Smooth muscle cell of the pulmonary artery (primary cell): ENCODE data around the gene OR5H2. TPM values are rescaled to one million over a fixed set of nuclear protein-coding genes. Genes with fewer than 3 reads are reported as not detected.

ENCODE experiments used
- total RNA-seq: library from RNA; depleted of rRNA; stranded (reverse); fragments of >200 nt; gene quantifications from 2 replicates; pipeline ENCODE4 v1.2.3, GENCODE V29; 2014

Gene OR5H2
- not detected in 2 replicates for total RNA-seq

DNA sequence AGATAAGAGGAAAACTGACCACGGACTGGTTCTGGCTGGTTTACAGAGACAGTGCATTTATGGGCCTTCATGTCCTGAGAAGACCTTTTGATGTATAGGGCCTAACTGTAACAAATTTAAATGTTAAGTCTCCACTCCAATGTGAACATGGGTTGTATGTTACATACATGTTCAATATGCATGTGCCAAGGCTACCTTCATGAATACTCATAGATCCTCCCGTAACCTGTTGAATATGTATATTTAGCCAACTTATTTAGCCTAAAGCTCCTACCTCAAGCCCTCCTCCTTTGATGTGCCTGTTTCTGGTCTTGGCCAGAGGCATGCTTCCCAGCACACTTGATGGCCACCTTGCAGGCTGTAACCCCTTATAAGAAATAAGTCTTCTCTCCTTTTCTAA is at the start of gene OR5H2:
TSS of gene OR5H2 (plus strand) at position 301 of the 400 bp plus-strand sequence. CDS start 398 bp downstream, outside the sequence.

DNA sequence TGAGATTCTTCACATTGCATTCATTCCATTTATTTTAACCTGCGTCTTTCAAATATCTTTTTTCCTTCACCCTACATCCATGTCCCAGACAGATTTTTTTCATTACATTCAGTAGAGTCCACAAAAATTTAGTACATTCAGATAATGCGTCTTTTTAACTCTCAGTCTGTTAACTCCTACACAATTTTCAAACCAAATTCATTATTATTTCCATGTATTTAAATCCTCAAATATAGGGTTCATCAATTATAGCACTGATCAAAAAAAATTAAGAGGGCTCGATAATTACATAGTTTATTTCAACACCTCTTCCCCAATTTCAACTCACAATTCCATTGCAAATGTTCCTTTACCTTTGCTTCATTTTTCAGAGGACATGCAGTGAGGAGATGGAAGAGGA is 18.4 kb upstream of the OR5H2 start, which contains the start of gene OR5H6:
TSS of gene OR5H6 (plus strand) at position 301 of the 400 bp plus-strand sequence. CDS start at position 390, 89 bp downstream.

Other genes with a start within 250 kb of the OR5H2 start
- not detected in 2 replicates for gene GABRR3, start 247.2 kb upstream of the OR5H2 start, total RNA-seq
- not detected in 2 replicates for gene OR5AC2, start 195.3 kb upstream of the OR5H2 start, total RNA-seq
- gene OR5H1, start 151.8 kb upstream of the OR5H2 start, total RNA-seq: not detected in 2 replicates
- not detected in 2 replicates for gene OR5H14, start 135.0 kb upstream of the OR5H2 start, total RNA-seq
- not detected in 2 replicates for gene OR5H15, start 115.8 kb upstream of the OR5H2 start, total RNA-seq
- not detected in 2 replicates for gene OR5H6, start 18.3 kb upstream of the OR5H2 start, total RNA-seq
- gene OR5K4, start 71.3 kb downstream of the OR5H2 start, total RNA-seq: not detected in 2 replicates
- not detected in 2 replicates for gene OR5K3, start 108.2 kb downstream of the OR5H2 start, total RNA-seq
- not detected in 2 replicates for gene OR5K1, start 180.7 kb downstream of the OR5H2 start, total RNA-seq
- gene OR5K2, start 215.2 kb downstream of the OR5H2 start, total RNA-seq: not detected in 2 replicates
- gene CLDND1, start 240.4 kb downstream of the OR5H2 start, total RNA-seq: 94.2 and 112 TPM in 2 replicates
- gene GPR15, start 249.5 kb downstream of the OR5H2 start, total RNA-seq: not detected in 2 replicates